Activated CD4-positive, alpha-beta T cell treated with anti-CD3 and anti-CD28 coated beads, Interleukin-2, amount 50 U/mL, for 4 hours (primary cell): ENCODE measurements around the gene EGR4.

Source experiments
- DNase-seq, 2 experiments: peaks; one replicate each; pipeline ENCODE4 v3.0.0-alpha.2; 2020

EGR4 gene

DNA sequence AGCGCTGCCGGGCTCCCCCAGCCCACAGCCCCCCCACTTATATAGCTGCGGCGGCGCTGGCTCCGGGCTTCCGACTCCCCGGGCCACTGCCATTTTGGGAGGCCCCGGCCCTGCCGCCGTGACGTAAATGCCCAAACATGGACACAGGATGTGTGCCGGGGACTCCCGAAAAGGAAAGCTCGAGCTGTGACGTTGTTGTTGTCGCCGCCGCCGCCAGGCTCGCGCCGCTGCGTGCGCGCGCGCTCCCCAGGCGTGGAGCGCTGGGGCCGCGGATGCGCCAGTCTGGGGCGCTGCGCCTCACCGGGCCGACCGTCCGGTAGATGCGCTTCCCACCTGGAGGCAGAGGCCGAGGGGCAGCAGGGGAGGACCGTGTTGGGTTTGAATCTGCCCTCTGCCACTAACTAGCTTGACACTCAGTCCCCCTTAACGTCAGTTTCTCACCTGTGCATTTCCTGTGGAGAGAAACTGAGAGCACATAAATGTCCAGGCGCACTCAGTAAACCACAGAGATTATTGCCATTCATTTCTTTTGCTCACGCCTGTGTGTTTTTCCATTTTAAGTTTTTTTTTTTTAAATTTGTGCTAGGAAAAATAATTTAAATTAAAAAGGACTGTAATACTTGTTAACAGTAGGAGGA lies at the start of gene EGR4:
EGR4 (minus strand) TSS at position 15 of the 638 bp plus-strand sequence. CDS start 231 bp downstream, outside the sequence.
- DNase-seq = peak; percentile 87 to 91

DNA sequence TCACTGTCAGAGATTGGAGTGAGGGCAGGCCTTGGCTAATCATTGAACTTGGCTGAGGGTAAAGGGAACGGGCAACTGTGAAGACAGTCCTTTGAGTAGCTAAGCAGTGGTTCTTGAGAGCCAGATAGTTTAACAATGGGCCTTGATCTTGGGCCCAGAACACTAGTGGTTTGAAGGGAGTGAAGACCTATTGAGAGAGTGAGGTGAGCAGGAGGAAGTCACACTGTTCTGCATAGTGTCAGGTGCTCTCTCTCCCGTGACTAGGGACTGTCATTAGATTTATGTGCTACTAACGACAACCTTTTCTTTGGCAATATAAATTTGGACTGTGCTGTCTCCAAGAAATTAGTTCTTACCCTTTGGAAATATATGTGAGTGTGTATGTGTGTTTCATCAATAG lies 47.7 kb upstream of the EGR4 start:
- DNase-seq = no peak

DNA sequence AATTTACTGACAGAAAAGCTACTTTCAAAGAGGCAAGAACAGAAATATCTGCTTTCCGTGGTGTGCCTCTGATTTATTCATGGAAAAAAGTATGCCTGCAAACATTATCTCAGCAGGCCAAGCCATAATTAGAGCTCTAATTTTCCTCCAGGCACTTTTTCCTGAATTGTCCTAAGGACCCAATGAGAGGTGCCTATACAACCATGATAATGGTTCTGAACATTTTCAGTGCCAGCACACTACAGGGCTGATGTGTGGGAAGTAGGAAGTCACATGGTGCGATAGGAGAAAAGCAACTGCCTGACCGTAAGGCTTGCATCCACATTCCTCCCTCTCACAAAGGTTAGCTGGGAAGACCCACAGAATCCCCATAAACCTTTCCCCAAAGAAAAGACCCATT lies 45.9 kb upstream of the EGR4 start:
- DNase-seq = no peak

DNA sequence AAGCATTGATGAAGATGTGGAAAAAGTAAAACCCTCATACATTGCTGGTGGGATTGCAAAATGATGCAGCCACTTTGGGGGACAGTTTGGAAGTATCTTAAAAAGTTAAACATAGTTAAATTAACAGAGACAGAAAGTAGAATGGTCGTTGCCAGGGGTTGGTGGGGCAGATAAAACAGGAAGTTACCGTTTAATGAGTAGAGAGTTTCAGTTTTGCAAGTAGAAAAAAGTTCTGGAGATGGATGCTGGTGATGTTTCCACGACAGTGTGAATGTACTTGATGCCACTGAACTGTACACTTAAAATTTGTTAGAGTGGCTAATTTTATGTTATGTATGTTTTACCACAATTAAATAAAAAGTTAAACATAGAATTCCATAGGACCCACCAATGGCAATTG lies 44.5 kb upstream of the EGR4 start:
- DNase-seq = no peak

DNA sequence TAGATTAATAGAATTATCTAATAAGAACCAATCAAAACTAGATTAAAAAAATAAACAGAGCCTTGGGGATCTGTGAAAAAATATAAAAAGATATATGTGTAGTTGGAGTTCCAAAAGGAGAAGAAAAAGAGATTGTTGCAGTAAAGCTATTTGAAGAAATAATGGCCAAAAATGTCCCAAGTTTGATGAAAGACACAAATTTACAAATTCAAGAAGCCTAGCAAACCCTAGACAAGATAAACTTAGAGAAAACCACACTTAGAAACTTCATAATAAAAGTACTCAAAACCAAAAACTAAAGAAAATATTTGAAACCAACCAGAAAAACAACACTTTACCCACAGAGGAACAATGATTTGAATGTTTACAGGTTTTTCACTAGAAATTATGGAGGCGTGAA lies 41.3 kb upstream of the EGR4 start:
- no peak for DNase-seq

DNA sequence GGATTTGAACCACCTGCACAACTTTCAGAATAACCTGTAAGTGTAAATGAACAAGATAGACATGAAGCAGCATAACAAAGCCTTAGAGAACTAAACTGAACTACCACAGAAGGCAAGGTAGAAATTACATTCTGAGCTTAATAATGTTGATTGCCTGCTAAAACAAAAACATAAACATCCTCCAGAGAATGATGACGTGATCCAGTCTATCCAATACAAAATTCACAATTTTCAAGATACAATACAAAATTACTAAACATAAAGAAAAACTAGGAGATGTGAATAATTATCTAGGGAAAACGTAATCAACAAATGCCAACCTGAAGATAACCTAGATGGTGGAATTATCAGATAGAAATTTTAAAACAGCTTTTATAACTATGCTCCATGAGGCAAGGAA lies 40.7 kb upstream of the EGR4 start:
- no peak for DNase-seq

DNA sequence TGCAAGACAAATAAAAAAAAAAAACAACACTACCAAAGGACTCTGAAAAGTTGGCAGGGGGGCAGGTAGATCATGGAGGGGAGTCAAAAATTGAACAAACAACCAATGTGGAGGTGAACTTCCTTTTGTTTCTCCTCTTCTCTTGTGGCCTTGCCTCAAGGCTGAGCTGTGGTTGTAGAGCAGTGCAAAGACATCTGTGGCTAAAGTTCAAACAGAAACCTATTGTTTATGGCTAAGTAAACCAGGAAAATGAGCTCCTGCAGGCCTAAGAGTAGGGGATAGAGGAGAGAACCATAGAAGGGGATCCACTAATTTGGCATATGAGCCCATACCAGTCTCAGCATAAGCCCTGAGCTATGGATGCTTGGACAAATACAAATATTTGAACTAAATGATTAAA lies 40.2 kb upstream of the EGR4 start:
- DNase-seq = no peak

DNA sequence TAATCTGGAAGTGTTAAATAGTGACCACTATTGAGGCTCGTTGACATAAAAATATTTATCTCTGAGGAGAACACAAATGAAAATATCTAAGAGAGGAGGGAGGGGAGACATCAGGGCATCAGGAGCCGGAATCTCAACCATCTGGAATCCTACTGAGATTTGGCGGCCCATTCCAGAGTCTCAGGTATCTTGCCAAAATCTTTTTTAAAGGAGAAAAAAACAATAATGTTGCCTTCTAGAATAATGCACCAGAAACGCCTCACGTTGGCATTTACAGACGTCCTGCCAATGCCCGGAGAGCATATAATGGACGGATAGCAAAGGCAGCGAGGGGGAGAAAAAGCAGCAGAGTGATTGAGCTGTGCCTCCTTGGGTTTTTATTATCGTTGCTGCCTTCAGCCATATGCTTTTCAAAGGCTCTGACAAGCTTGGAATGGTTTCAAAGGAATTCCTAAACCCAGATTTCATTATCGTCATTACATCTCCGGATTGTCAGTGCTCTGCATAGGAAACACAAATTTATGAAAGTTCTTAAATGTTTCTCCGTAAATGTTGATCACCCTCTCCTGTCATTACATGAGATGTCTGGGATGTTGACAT lies 30.9 kb upstream of the EGR4 start:
- DNase-seq = no peak

DNA sequence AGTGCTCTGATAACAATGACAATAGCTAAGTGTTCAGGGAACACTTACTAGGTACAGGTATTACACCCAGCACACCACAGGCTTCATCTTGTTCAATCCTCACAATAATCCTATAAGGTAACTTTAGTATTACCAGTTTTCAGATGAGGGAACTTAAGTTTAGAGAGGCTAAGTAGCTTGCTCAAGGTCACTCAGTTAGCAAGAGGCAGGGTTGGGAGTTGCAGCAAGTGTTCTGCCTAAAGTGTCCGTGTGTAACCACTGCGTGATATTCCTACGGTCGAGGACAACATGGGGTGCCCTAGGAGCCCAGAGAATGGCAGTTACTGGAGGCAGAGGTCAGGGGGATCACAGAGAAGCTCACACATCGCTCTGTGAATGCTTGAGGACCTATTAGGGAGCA lies 30.2 kb upstream of the EGR4 start:
- DNase-seq = no peak

DNA sequence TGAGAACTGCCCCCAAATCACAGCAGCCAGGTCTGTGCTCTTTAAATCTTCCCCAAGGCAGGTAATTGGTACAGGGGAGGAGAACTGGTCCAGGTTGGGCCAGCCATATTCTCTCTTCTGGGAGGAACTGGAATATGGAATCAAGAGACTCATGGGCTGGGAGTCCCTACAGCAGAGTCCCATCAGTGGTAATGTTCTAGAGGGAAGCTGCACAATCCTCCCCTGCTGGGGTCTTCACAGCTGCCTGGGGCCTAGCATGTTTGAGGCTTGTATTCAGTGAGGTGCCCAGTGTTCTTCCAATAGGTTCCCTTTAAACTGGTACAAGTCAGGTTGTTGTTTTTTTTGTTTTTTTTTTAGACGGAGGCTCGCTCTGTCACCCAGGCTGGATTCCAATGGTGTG lies 21.1 kb upstream of the EGR4 start:
- no peak for DNase-seq

DNA sequence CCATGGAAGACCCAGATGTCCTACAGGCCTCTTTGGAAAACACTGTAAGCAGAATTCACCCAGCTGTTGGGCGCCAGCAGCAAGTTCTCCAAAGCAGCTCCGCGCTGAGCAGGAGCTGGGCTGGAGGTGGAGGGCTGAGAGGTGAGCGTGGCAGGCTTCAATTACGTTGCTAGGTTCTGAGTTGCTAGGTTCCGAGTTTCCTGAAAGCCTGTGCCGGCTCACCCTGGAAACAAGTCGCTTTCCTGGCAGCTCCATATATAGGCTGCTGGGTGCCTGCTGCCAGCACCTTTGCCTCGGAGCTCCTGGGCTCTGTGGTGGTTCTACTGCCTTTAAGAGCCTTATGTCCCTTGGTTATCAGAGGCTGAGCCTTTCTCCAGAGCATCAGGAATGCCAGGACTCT lies 14.4 kb upstream of the EGR4 start:
- no peak for DNase-seq

DNA sequence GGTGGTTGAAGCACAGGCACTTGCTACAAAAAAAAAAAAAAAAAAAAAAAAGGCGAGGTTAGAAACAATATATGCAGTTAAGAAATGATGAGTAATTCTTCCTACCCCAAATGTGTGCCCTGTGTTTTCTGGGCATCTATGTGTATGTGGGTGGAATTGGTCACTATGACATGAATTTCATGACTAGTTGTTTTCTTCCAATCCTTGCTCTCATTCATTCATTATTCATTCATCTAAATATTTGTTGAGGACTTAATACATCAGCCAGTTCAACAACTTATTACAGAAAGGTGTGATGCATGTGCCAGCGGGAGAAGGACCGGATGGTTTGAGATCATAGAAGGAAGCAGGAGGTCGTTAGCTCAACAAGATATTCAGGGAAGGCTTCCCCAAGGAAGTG lies 8.3 kb upstream of the EGR4 start:
- DNase-seq = no peak

DNA sequence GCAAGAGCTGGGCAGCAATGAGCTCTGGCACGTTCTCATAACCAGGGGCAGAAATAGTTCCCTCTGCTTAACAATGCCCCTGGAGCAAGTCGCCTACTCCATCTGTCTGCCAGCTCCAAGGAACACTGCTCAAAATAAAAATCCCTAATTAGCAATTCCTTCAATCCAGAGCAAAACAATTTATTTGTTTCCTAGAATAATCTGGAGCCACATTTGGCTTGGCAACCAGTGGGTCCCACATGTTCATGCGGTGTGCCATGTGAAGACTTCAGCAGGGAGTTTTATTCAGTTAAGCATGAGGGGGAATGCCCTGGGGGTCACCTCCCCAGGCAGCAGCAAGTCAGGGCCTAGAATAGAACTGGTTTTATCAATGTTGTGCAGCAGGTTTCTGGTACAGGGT lies 7.6 kb upstream of the EGR4 start:
- no peak for DNase-seq

DNA sequence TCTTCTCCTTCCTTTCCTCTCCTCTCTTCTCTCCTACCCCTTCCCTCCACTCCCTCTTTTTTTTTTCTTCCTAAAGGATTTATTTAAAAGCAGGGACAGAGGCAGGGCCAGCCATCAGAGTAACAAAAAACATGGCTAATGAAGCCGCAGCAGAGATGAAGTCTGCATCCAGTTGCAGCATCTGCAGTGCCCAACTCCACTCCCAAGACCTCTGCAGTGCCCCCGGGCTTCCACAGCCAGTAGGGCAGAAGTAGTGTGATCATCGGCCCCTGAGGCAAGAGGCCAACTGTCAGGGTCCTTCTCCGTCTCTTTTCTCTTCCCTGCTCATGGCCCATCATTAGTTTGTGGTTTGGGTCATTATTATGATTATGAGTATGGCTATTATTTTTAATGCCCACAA lies 4.2 kb upstream of the EGR4 start:
- DNase-seq = no peak

DNA sequence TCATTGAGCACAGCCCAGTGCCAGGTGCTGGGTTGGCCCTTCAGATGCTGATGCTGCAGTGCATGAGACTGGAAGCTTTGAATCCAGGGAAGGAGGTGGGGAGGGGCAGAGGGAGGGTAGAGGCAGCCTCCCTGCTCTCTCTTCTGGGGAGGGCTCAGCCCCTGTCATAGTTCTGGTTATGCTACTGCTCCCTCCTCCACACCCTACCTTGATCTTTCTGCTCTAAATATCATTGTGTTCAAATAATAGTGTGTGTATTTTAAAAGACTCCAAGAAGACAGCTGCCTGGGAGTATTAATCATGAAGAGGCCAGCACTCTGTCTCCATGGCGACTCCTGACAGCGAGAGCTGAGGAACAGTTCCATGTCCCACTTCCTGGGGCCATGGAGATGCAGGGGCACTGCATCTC lies 3.8 kb upstream of the EGR4 start:
- no peak for DNase-seq

DNA sequence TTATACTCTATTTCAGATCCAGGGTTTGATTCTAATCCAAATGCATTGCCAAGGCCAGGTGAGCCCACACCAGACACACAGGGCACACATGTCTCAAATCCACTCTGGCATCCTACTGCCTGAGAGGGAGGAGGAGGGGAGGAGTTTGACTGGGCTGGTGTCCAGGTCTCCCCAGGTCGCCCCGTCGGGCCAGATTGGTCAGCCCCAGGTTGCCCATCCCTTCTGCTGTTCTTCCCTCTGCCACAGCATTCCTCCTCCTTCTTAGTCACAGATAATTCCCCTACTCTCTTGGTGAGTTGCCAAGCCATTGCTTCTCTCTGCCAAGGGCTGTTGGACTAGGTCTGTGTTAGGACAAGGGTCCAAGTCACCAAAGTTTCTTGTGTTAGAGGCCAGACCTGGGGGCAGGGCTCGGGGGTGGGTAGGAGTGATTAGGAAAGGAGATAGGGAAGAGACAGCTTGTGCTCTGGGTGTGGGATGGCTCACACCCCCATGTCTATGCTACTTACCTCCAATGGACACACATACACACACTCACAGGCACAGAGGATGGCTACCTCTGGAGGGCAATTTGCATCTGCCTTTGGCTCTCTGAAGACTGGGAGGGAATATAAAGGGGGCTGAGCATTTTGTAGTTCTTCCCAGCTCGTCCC lies 2.5 kb upstream of the EGR4 start:
- DNase-seq = no peak

DNA sequence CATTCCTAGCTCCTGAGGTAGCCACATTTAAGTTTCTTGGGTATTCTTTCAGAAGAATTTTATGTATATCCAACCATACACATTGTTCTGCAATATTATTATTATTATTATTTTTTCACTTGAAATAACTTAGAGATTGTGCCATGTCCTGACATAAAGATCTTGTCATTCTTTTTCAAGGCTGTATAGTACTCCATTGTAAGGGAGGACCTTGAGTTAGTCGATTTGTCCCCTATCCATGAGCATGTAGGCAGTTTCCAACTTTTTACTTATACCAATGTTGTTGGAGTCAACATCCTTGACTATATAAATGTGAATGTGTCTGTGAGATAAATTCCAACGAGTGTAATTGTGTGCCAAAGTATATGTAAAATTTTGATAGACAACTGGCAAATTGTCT lies 891 bp upstream of the EGR4 start:
- DNase-seq = no peak

DNA sequence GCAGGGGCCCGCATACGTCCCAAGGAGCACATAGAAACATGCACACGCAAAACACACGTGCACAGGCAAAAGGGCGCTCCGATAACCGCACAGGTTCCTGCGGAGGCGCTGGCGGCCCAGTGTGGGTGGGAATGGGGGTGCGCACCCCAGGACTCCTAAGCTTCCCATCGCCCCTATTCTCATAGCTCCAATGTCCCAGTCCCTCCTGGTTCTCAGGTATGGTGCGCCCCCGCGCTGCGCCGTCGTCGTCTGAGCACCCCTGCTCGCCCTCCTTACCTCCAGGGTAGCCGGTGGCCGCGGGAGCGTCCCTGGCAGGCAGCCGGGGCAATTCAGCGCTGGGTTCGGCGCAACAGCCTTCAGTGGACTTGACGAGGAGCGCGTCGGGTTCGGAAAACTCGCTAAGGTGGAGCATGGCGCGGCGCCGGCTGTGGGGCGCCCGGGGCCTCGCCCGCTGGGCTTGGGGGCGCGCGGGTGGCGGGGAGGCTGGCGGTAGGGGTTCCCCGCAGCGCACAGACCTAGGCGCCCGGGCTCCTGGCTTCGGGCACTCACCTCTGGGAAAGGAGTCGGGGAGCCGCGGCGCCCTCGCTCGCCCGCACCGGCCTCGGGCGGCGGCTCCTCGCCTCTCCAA lies 328 bp downstream of the EGR4 start:
- DNase-seq = peak; percentile 2 to 4

DNA sequence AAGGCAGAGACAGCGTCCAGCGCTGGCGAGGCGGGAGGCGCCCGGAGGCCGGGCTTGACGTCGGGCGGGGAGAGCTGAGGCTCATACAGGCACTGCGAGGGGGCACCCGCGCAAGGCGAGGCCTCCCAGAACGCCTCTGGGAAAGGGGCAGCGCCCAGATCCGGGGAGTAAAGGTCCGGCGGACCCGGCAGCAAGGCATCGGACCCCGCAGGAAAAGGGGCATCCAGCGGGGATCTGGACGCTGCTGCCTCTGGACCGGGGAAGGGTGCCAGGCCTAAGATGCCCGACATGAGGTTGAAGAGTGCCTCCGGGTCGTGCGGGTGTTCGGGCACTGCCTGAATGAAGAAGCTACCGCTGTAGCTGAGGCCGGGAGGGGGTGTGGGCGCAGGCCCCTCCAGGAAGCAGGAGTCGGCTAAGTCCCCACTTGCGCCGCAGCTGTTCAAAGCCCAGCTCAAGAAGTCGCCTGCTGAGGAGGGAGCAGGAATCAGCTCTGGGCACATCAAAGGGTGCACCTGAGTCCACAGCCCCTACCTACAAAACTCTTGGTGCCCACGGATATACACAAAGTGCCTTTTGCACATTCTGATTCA lies 937 bp downstream of the EGR4 start:
- no peak for DNase-seq

DNA sequence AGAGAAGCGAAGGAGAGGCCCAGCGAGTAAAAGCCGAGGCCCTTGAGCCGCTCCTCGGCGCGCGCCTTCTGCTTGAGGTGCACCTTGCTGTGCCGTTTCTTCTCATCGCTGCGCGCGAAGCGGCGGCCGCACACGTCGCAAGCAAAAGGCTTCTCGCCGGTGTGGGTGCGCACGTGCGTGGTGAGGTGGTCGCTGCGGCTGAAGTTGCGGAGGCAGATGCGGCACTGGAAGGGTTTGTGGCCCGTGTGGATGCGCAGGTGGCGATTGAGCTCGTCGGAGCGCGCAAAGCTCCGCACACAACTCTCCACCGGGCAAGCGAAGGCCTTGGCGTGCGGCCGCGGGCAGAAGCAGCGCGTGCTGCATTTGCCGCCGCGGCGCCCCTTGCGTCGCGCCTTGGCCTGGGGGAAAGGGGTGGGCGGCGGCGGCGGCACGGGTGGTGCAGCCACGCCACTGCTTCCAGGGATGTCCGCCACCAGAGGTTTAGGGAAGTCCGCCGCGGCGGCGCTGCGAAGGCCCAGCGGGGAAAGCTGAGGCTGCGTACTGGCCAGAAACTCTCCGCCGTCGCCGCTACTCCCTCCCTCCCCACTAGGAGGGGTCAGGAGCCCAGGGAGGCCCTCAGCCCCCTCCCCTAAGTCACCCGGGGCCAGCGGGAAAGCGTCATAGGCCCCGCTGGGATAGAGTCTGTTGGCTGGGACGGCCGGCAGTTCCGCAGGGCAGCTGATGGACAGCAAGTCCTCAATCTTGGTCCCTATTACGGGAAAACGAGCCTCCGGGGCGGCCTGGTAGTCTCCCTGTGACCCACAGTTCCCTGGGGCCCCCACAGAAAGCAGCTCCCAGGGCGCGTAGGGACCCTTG lies 1.7 kb downstream of the EGR4 start:
- peak in 1 of 2 experiments; percentile 10 for DNase-seq

DNA sequence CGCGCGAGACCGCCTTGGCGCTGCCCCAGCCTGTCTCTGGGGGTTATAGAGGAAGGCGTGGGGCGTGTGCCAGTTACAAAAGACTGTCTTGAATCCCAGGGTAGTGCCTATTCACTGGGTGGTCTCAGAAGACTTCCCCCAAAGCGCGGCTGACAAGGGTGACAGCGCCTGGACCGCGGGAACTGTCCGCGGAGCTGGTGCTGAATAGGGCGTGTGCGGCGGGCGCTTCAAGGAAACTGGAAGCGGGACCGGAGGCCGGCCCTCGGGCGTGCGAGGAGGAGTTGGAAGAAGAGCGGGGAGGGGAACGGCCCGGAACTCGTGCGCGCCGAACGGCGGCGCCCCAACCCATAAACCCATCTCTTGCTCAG lies 2.3 kb downstream of the EGR4 start:
- DNase-seq = peak; percentile 29 to 35

DNA sequence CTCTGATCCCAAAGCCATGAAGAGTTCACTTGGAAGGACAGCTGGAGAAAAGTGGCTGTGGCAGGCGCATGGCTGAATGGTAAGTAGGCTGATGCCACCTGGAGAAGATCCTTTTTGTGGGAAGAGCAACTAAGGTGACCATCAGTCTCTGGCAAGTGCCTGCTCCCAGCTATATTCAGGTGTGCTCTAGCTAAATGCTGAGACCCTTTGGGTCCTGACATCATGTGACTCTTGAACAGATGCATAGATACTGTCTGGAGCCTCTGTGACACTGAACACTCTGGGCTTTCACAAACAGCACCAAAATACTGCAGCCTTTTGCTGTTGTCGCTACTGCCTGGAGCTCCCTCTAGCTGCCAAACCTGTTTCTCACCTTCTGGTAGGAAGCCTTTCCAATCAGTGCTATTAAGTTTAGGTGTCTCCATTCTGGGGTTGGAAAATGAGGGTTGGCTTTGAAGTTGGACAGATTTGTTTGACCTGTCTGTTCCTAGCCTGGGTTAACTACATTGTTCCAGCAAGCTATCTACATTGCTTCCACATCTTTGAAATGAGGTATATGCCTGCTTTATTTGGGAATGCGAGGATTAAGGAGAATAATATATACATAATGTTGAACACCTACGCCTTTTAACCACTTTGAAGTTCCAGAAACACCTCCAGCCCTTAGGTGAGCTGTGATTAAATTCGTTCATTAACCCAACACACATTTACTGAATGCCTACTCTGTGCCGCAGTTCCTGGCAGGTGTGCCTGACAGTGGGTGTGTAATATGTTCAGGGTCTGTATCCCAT lies 3.1 kb downstream of the EGR4 start:
- peak; percentile 48 to 55 for DNase-seq
